GM23248 (cell line): ENCODE results near the gene TRAF3IP3. TPM values are rescaled to one million over a fixed set of nuclear protein-coding genes. Genes with fewer than 3 reads are reported as not detected.

ENCODE experiments used
- DNase-seq: peaks from one replicate; pipeline ENCODE4 v3.0.0-alpha.2; 2015
- H2AFZ ChIP-seq: fragments of 200-600 bp; sonication (generic); 2 replicates; pipeline ENCODE4 v1.6.1; 2016; ENCODE audit warnings: antibody characterized with exemption
- H3F3A ChIP-seq: fragments of 200-600 bp; sonication (generic); 2 replicates; pipeline ENCODE4 v1.6.1; 2016; ENCODE audit warnings: mild to moderate bottlenecking, antibody characterized with exemption, mixed run types; ENCODE audit not compliant: insufficient read depth
- H3K27ac ChIP-seq: fragments of 200-600 bp; sonication (generic); 2 replicates; pipeline ENCODE4 v1.5.1; 2016; ENCODE audit warnings: mild to moderate bottlenecking
- H3K27me3 ChIP-seq: fragments of 200-600 bp; sonication (generic); replicated peaks from 2 replicates; pipeline ENCODE4 v1.6.1; 2016; ENCODE audit warnings: mild to moderate bottlenecking; ENCODE audit not compliant: insufficient read depth
- H3K36me3 ChIP-seq: fragments of 200-600 bp; sonication (generic); 2 replicates; pipeline ENCODE4 v1.6.1; 2016; ENCODE audit warnings: low read depth, mild to moderate bottlenecking
- H3K4me1 ChIP-seq: fragments of 200-600 bp; sonication (generic); 2 replicates; pipeline ENCODE4 v1.6.1; 2016; ENCODE audit warnings: mild to moderate bottlenecking; ENCODE audit not compliant: insufficient read depth
- H3K4me2 ChIP-seq: fragments of 200-600 bp; sonication (generic); one replicate; pipeline ENCODE4 v1.6.1; 2016; ENCODE audit warnings: mild to moderate bottlenecking; ENCODE audit not compliant: unreplicated experiment
- H3K4me3 ChIP-seq: fragments of 200-600 bp; sonication (generic); 2 replicates; pipeline ENCODE4 v1.5.1; 2016; ENCODE audit warnings: mild to moderate bottlenecking
- H3K79me2 ChIP-seq: fragments of 200-600 bp; sonication (generic); 2 replicates; pipeline ENCODE4 v1.6.1; 2016; ENCODE audit warnings: mild to moderate bottlenecking; ENCODE audit not compliant: insufficient read depth
- H3K9ac ChIP-seq: fragments of 200-600 bp; sonication (generic); 2 replicates; pipeline ENCODE4 v1.6.1; 2016; ENCODE audit warnings: mild to moderate bottlenecking
- H3K9me2 ChIP-seq: fragments of 200-600 bp; sonication (generic); 2 replicates; pipeline ENCODE4 v1.6.1; 2016; ENCODE audit warnings: mixed run types, mild to moderate bottlenecking, moderate library complexity; ENCODE audit not compliant: insufficient read depth
- H3K9me3 ChIP-seq: fragments of 200-600 bp; sonication (generic); one replicate; pipeline ENCODE4 v1.6.1; 2017; ENCODE audit warnings: low read depth
- H4K20me1 ChIP-seq: fragments of 200-600 bp; sonication (generic); 2 replicates; pipeline ENCODE4 v1.6.0; 2016; ENCODE audit not compliant: insufficient read depth
- EZH2 ChIP-seq: fragments of 200-600 bp; sonication (generic); IDR thresholded peaks from 2 replicates; pipeline ENCODE4 v1.6.1; 2018; ENCODE audit warnings: antibody characterized with exemption, mild to moderate bottlenecking; ENCODE audit not compliant: insufficient read depth, poor library complexity, severe bottlenecking
- EZH2phosphoT487 ChIP-seq: fragments of 200-600 bp; sonication (generic); IDR thresholded peaks from 2 replicates; pipeline ENCODE4 v1.6.1; 2018; ENCODE audit warnings: antibody characterized with exemption, moderate library complexity, mild to moderate bottlenecking, low read depth; ENCODE audit not compliant: insufficient read depth
- WGBS, 2 experiments: methylation state at CpG; one replicate each; pipeline ENCODE4 v1.1.6; 2015 to 2017; ENCODE audit warnings: low lambda C conversion rate in 2 of 2, low coverage in 1 of 2; ENCODE audit errors: missing lambda C conversion rate in 2 of 2; 5-methylcytosine and 5-hydroxymethylcytosine counted together
- in situ Hi-C: fragments of 300-500 bp; cut with MboI; formaldehyde crosslinking; loops from 2 replicates; pipeline ENCODE4 v1.15.0; 2020
- polyA plus RNA-seq: library from polyadenylated mRNA; unstranded; fragments of >200 nt; fragmentation: Nextera tagmentation; extraction: Ambion mirVana; gene quantifications from 2 replicates; pipeline ENCODE4 v1.2.1, GENCODE V29; 2016
- total RNA-seq: library from RNA; depleted of rRNA; stranded (reverse); fragments of >200 nt; shearing (Covaris generic); gene quantifications from 2 replicates; pipeline ENCODE4 v1.2.3, GENCODE V29; 2014

TRAF3IP3 gene
- total and polyA plus RNA-seq, 2 experiments from 2014 or later = not detected

DNA sequence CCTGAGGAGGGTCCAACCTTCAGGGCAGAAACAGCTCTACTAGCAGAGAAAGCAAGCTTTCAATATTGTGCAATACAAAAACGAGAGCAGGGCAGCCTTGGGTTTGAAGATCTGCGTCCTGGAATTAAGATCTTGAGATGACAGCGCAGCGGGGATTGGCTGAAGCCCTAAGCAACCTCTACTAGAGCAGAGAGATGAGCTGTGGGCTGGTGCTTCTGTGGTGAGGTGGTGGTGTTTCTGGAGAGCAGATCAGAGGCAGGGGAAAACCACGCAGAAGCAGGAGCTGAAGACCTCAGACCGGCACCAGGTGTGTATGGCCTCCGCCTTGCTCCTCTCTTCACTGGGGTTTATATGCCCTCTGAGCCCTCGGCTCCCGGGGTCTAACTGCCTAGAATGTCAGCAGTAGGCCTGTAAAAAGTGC, 12.5 kb downstream of the TRAF3IP3 start:
- H3K79me2 ChIP-seq = no peaks in the 10 kb centered on the region
- TF ChIP-seq EZH2phosphoT487 = no peak
- TF ChIP-seq EZH2 = no peak
- H3K27me3 ChIP-seq = no peaks in the 10 kb centered on the region
- no peak overlapping the region for H3K4me3 ChIP-seq
- 96 to 98% methylated on average over 9 of the region's 9 CpGs for WGBS, 2 experiments
- no peak overlapping the region for H2AFZ ChIP-seq
- no peaks in the 10 kb centered on the region for H4K20me1 ChIP-seq
- in situ Hi-C loops = no loop called here
- no peaks in the 10 kb centered on the region for H3K9me2 ChIP-seq
- peaks cover 16% of the 10 kb centered on the region; the same call in 1 of the 2 replicates for H3K4me1 ChIP-seq
- no peaks in the 10 kb centered on the region for H3K9me3 ChIP-seq
- H3F3A ChIP-seq = peaks cover 12% of the 10 kb centered on the region
- H3K4me2 ChIP-seq = no peak overlapping the region
- no peaks in the 10 kb centered on the region for H3K36me3 ChIP-seq
- H3K9ac ChIP-seq = no peak overlapping the region
- H3K27ac ChIP-seq = no peak overlapping the region
- no peak for DNase-seq

DNA sequence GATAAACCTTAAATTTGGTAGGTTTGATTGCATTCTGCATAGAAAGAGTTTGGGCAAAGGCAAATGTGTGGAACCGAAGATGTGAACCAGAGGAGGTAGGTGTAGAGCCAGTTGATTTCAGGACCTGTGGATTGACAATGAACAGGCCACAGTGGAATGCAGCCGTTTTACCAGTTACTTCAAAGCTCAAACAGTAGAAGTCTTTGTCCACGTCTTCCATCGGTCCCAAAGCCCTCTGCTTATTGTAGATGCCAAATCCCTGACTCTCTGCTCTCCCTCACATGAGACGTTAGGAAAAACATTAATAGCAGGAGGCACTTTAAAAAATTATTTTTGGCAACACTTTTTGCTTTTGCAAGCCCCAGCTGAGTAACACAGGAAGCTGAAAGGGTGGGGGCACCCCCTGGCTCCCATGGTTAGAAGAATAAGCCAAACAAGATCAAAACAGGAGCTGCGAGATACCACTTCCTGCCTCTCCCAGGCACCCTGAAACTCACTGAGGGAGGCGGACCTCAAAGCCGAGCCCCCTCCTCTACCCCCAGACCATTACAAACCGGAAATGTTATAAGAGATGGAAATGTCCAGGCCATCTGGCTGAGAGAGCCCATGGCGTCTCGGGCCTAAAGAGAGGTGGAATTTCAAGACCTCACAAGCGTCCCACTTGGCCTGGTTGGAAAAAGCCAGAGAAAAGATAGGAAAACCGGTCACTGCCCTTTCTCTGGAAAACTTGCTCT, 13.5 kb downstream of the TRAF3IP3 start:
- WGBS, 2 experiments = 38 to 44% methylated on average over 13 of the region's 13 CpGs
- Histone ChIP-seq H2AFZ (peak overlapping the region; percentile 75), H3K36me3 (no peaks in the 10 kb centered on the region), H3K9ac (peak overlapping the region; percentile 45), H3K79me2 (no peaks in the 10 kb centered on the region), H4K20me1 (no peaks in the 10 kb centered on the region), H3F3A (peaks cover 12% of the 10 kb centered on the region), H3K27ac (peak overlapping the region; percentile 67), H3K4me1 (peaks cover 16% of the 10 kb centered on the region; the same call in 1 of the 2 replicates), H3K4me3 (no peak overlapping the region), H3K27me3 (no peaks in the 10 kb centered on the region), H3K9me2 (no peaks in the 10 kb centered on the region), H3K4me2 (peak overlapping the region; percentile 27), H3K9me3 (no peaks in the 10 kb centered on the region)
- peak; percentile 90 for DNase-seq
- TF ChIP-seq EZH2 (no peak), EZH2phosphoT487 (no peak)
- in situ Hi-C loops = no loop called here

DNA sequence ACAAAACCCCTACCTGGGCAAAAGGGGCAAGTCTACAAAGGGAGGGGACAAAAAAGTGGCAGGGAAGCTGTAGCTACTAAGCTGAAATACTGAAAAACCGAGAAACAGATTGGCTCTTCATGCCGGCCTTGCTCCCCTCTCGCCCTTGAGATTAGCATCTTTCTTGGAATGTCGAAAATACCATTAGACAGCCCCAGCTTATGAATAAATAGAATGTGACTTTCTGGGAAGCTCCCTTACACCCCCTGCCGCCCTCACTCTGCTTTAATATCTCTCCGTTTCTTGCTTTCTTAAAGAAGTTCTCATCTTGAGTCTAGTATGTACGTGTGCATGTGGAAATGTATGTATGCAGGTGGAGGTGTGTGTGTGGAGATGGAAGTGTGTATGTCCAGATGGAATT, 14.1 kb downstream of the TRAF3IP3 start:
- no peak overlapping the region for H3K4me3 ChIP-seq
- DNase-seq = peak; percentile 26
- peak overlapping the region; percentile 27 for H3K4me2 ChIP-seq
- no peaks in the 10 kb centered on the region for H3K27me3 ChIP-seq
- no peaks in the 10 kb centered on the region for H3K79me2 ChIP-seq
- in situ Hi-C loops = no loop called here
- peak overlapping the region; percentile 75 for H2AFZ ChIP-seq
- 71 to 74% methylated on average over 7 of the region's 7 CpGs for WGBS, 2 experiments
- no peaks in the 10 kb centered on the region for H3K9me2 ChIP-seq
- peaks cover 16% of the 10 kb centered on the region; the same call in 1 of the 2 replicates for H3K4me1 ChIP-seq
- no peaks in the 10 kb centered on the region for H3K36me3 ChIP-seq
- H3K27ac ChIP-seq = peak overlapping the region; percentile 67
- no peak for TF ChIP-seq EZH2phosphoT487
- no peak for TF ChIP-seq EZH2
- no peak overlapping the region for H3K9ac ChIP-seq
- H4K20me1 ChIP-seq = no peaks in the 10 kb centered on the region
- no peaks in the 10 kb centered on the region for H3K9me3 ChIP-seq
- peaks cover 12% of the 10 kb centered on the region for H3F3A ChIP-seq

DNA sequence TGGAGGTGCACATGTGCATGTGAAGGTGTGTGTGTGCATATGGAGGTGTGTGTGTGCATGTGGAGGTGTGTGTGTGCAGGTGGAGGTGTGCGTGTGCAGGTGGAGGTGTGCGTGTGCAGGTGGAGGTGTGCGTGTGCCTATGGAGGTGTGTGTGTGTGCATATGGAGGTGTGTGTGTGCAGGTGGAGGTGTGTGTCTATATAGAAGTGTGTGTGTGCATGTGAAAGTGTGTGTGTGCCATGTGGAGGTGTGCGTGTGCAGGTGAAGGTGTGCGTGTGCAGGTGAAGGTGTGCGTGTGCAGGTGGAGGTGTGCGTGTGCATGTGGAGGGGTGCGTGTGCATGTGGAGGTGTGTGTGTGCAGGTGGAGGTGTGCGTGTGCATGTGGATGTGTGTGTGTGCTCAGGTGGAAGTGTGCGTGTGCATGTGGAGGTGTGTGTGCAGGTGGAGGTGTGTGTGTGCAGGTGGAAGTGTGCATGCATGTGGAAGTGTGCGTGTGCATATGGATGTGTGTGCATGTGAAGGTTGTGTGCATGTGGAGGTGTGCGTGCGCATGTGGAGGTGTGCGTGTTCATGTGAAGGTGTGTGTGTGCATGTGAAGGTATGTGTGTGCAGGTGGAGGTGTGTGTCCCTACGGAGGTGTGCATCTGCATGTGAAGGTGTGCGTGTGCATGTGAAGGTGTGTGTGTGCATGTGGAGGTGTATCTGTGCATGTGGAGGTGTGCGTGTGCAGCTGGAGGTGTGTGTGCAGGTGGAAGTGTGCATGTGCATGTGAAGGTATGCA, 15.0 kb downstream of the TRAF3IP3 start:
- no peak overlapping the region for H3K4me3 ChIP-seq
- no peak overlapping the region for H2AFZ ChIP-seq
- H3K36me3 ChIP-seq = no peaks in the 10 kb centered on the region
- no peaks in the 10 kb centered on the region for H3K79me2 ChIP-seq
- in situ Hi-C loops = no loop called here
- H3K9me2 ChIP-seq = no peaks in the 10 kb centered on the region
- no peak overlapping the region for H3K9ac ChIP-seq
- TF ChIP-seq EZH2 (no peak), EZH2phosphoT487 (no peak)
- no peaks in the 10 kb centered on the region for H3K9me3 ChIP-seq
- H3K4me1 ChIP-seq = peaks cover 16% of the 10 kb centered on the region; the same call in 1 of the 2 replicates
- no peak overlapping the region for H3K4me2 ChIP-seq
- H3K27me3 ChIP-seq = no peaks in the 10 kb centered on the region
- no peak overlapping the region for H3K27ac ChIP-seq
- no peaks in the 10 kb centered on the region for H4K20me1 ChIP-seq
- peaks cover 12% of the 10 kb centered on the region for H3F3A ChIP-seq
- 88 to 89% methylated on average over 10 to 17 of the region's 17 CpGs for WGBS, 2 experiments
- no peak for DNase-seq
